Activated CD8-positive, alpha-beta memory T cell treated with anti-CD3 and anti-CD28 coated beads, Interleukin-2, amount 10 ng/mL, durations not matched to agents 7 days and 5 days (primary cell): ENCODE results near the gene OAS1. TPM values are rescaled to one million over a fixed set of nuclear protein-coding genes. Genes with fewer than 3 reads are reported as not detected.

Experiments
- ATAC-seq: fragments of 150-1000 bp; cut with Tn5 transposase; one replicate; pipeline ENCODE4 v1.10.0; 2021; ENCODE audit warnings: moderate library complexity
- CTCF ChIA-PET: fragments of 350-600 bp; sonication (Branson Sonifier 250); formaldehyde crosslinking; loops from one replicate; lab custom pipeline; 2021; ENCODE audit warnings: antibody characterized with exemption; lab: Charles Lee
- DNase-seq: peaks from one replicate; pipeline ENCODE4 v3.0.0-alpha.2; 2020
- H3K27ac Mint-ChIP-seq: one replicate; pipeline ENCODE4 v1.8.0; 2021; ENCODE audit warnings: mild to moderate bottlenecking, mixed read lengths
- H3K27me3 Mint-ChIP-seq: one replicate; pipeline ENCODE4 v1.8.0; 2021; ENCODE audit warnings: mixed read lengths
- H3K36me3 Mint-ChIP-seq: one replicate; pipeline ENCODE4 v1.8.0; 2021; ENCODE audit warnings: mild to moderate bottlenecking, mixed read lengths
- H3K4me1 Mint-ChIP-seq: one replicate; pipeline ENCODE4 v1.8.0; 2021; ENCODE audit warnings: mixed read lengths
- H3K4me3 Mint-ChIP-seq: one replicate; pipeline ENCODE4 v1.8.0; 2021; ENCODE audit warnings: mild to moderate bottlenecking, moderate library complexity, mixed read lengths
- H3K9me3 Mint-ChIP-seq: one replicate; pipeline ENCODE4 v1.8.0; 2022; ENCODE audit warnings: low read depth, mixed read lengths
- total RNA-seq, 2 experiments: library from RNA; stranded (reverse); gene quantifications; one replicate each; pipeline ENCODE4 v1.2.3, GENCODE V29; 2021

OAS1 gene
- total RNA-seq, 2 experiments from 2014 or later = 161 to 292 TPM

DNA sequence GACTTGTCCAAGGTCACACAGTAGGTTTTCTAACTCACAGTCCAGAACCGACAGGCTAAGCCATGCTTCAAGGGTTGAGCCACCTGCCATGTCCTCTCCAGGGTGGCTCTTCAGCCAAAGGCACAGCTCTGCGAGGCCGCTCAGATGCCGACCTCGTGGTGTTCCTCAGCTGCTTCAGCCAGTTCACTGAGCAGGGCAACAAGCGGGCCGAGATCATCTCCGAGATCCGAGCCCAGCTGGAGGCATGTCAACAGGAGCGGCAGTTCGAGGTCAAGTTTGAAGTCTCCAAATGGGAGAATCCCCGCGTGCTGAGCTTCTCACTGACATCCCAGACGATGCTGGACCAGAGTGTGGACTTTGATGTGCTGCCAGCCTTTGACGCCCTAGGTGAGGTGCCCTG lies 58.9 kb downstream of the OAS1 start:
- H3K27me3 Mint-ChIP-seq = no peaks in the 10 kb centered on the region

DNA sequence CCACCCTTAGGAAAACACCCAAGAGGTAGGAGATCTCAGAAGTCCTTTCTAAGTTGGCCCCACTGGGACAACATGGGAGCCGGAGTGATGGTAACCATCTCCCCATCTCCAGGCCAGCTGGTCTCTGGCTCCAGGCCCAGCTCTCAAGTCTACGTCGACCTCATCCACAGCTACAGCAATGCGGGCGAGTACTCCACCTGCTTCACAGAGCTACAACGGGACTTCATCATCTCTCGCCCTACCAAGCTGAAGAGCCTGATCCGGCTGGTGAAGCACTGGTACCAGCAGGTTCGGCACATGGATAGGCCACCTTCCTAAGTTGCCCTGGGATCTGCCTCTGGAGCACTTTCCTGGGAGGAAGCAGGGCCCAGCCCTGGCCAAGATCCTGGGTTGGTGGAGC lies 60.5 kb downstream of the OAS1 start:
- CTCF ChIA-PET = no interaction called here

More for the DNA sequence above, 58.9 kb downstream of the OAS1 start:
- Mint-ChIP-seq H3K27ac (no peak overlapping the region), H3K36me3 (peaks cover 95% of the 10 kb centered on the region), H3K9me3 (no peaks in the 10 kb centered on the region), H3K4me3 (no peak overlapping the region), H3K4me1 (peaks cover 15% of the 10 kb centered on the region)
- ATAC-seq = no peak
- DNase-seq = no peak
- CTCF ChIA-PET = interaction anchor here (1.0 kb wide), 1 partner anchor 16 kb away, joined by 4 read pairs; no protein-coding TSS in a partner anchor

DNA sequence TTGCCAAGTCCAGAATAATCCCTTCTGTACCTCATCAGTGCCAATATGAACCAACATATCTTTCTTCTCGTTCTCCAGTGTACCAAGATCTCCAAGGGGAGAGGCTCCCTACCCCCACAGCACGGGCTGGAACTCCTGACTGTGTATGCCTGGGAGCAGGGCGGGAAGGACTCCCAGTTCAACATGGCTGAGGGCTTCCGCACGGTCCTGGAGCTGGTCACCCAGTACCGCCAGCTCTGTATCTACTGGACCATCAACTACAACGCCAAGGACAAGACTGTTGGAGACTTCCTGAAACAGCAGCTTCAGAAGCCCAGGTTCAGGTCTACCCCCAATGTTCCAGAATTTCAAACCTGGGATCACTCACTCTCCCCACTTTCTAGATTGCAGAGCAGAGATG lies 61.1 kb downstream of the OAS1 start:
- H3K36me3 Mint-ChIP-seq = peaks cover 93% of the 10 kb centered on the region

More for the DNA sequence above, 60.5 kb downstream of the OAS1 start:
- DNase-seq (no peak), ATAC-seq (no peak)
- Mint-ChIP-seq H3K4me3 (no peak overlapping the region), H3K9me3 (no peaks in the 10 kb centered on the region), H3K36me3 (peaks cover 95% of the 10 kb centered on the region), H3K4me1 (peaks cover 7% of the 10 kb centered on the region), H3K27ac (no peak overlapping the region), H3K27me3 (no peaks in the 10 kb centered on the region)

More for the DNA sequence above, 61.1 kb downstream of the OAS1 start:
- Mint-ChIP-seq H3K4me3 (no peak overlapping the region), H3K9me3 (no peaks in the 10 kb centered on the region), H3K27ac (no peak overlapping the region), H3K27me3 (no peaks in the 10 kb centered on the region), H3K4me1 (peaks cover 7% of the 10 kb centered on the region)
- DNase-seq (no peak), ATAC-seq (no peak)
- CTCF ChIA-PET = interaction anchor here (1.4 kb wide), 1 partner anchor 68 kb away, joined by 5 read pairs; no protein-coding TSS in a partner anchor

Other genes with a start within 250 kb of the OAS1 start
- not detected for gene RPH3A, start 115.2 kb upstream of the OAS1 start, total RNA-seq
- 100 to 1,000 TPM; 290 to 394 TPM for gene OAS3, start 31.5 kb downstream of the OAS1 start, total RNA-seq
- 100 to 1,000 TPM; 276 to 383 TPM for gene OAS2, start 71.6 kb downstream of the OAS1 start, total RNA-seq
- gene DTX1, start 149.8 kb downstream of the OAS1 start, total RNA-seq = under 1 TPM; 0.16 to 0.35 TPM
- not detected for gene RASAL1, start 228.8 kb downstream of the OAS1 start, total RNA-seq
- gene CFAP73, start 242.8 kb downstream of the OAS1 start, total RNA-seq = not detected